Activated CD4-positive, alpha-beta T cell treated with anti-CD3 and anti-CD28 coated beads, Interleukin-2, amount 50 U/mL, for 4 hours (primary cell): ENCODE data around the gene HOXB2.

ENCODE experiments used
- DNase-seq, 2 experiments: peaks; one replicate each; pipeline ENCODE4 v3.0.0-alpha.2; 2020

The HOXB2 gene

DNA sequence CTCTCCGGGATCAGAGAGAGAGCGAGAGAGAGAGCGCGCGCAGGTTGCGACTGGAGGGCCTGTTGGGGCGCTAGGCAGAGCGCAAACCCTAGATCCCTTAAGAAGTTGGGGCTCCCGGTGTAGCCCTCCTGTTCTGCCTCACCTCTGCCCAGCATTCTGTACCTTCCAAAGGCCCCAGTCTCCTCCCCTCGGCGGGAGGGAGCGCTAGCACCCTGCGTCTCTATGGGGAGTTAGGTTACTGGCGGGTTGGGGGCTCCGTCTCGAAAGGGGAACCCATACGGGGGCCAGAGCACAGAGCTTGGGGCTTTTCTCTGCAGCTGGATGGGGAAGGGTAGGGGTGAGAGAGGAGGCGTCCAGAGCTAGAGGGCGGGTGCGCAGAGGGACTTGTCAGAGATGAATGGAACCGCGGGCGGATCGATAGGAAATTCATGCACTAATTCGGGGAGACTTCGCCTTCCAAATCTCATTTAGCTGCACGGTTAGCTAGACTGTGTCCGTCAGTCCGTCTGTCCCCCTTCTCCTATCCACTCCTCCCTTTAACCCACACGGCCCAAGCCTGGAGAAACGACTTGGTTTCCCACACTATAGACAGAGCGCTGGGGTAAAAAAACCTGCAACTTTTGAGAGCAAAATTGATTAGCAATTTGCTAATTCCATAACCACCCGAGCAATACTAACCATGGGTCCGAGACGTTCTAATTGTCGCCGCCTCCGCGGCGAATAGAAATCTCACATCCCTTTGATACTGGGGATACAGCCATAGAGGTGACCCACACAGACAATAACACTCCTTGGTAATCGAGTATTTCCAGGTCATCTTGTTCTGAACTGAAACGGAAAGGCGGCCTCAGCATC, 33.9 kb upstream of the HOXB2 start:
- DNase-seq = no peak

- peak; percentile 47 to 57 for DNase-seq
These were observed 33.2 kb upstream of the HOXB2 start, which contains the start of gene HOXB4 for GRCh38 chr17:48577946-48578615. HOXB4 (minus strand) TSS chr17:48578350; CDS start chr17:48578319, 31 bp downstream.

- DNase-seq = no peak
These were observed 32.5 kb upstream of the HOXB2 start for GRCh38 chr17:48577330-48577945.

DNA sequence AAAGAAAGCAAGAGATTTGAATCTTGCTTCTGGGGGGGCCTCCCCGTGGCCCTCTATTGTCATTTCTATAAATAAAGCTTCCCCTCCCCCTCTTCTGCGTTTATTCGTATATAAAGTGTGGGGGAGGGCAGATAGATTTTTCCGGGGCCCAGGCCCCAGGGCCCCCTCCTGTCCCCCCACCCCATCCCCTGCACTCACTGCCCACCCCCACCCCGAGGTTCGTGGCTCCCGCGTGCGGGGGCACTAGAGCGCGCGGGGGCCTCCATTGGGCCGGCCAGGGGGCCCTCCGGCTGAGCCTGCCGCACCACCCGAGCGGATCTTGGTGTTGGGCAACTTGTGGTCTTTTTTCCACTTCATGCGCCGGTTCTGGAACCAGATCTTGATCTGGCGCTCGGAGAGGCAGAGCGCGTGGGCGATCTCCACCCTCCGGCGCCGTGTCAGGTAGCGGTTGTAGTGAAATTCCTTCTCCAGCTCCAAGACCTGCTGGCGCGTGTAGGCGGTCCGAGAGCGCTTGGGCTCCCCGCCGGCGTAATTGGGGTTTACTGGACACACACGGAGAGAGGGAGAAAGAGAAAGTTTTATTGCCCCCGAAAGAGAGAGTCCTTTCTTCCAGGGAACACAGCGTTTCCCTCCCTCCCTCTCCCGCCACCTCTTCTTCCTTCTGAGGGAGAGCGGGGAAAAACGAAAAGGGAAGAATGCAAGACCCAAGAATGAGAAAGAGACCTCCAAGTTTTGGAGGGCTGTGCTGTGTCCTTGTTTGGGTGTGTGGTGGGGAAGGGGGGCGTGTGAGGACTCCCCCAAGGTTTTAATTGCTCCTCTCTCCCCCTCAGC, 31.8 kb upstream of the HOXB2 start:
- no peak for DNase-seq

- DNase-seq = no peak
These were observed 31.0 kb upstream of the HOXB2 start for GRCh38 chr17:48575673-48576478.

- no peak for DNase-seq
These were observed 30.2 kb upstream of the HOXB2 start for GRCh38 chr17:48575066-48575582.

- no peak for DNase-seq
These were observed 29.7 kb upstream of the HOXB2 start for GRCh38 chr17:48574505-48575065.

- DNase-seq = no peak
These were observed 27.0 kb upstream of the HOXB2 start for GRCh38 chr17:48571826-48572417.

- no peak for DNase-seq
These were observed 26.3 kb upstream of the HOXB2 start for GRCh38 chr17:48571024-48571818.

DNA sequence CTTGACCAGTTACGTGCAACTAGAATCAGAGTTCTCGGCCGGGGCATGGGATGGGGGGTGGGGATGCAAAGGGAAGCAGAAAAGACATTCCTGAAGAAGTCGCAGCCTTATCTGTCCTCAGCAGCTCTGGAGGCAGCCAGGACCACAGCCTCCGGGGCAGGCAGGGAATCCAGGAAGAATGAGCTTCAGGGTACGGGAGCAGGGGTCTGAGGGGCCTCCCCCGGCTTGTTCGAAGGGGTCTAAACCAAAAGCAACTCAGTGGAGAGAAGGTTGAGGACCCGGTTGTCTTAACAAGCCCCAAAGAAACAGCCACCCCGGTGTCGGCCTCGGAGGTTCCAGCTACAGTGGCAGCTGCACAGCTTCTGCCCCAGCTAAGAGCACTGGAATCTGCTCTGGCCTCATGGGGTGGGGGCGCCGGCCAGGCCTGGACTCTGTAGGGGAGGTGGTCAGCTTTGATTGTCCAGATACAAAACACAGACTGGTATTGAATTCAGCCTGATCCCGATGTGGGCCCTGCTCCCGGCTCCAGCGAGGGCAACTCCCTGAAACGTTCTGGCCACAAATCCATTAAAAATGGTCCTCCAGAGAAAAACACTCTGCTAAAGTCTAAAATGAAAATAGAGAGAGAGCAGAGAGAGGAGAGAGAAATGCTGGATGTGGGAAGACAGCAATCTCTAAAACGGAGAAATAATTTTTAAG, 25.6 kb upstream of the HOXB2 start:
- no peak for DNase-seq

GRCh38 chr17:48569674-48570324, 24.9 kb upstream of the HOXB2 start:
- no peak for DNase-seq

- no peak for DNase-seq
These were observed 24.3 kb upstream of the HOXB2 start for GRCh38 chr17:48569240-48569582.

GRCh38 chr17:48568499-48569239, 23.8 kb upstream of the HOXB2 start:
- no peak for DNase-seq

GRCh38 chr17:48567646-48568354, 22.9 kb upstream of the HOXB2 start:
- no peak for DNase-seq

GRCh38 chr17:48567209-48567608, 22.3 kb upstream of the HOXB2 start:
- DNase-seq = no peak

- no peak for DNase-seq
These were observed 21.8 kb upstream of the HOXB2 start for GRCh38 chr17:48566717-48567116.

DNA sequence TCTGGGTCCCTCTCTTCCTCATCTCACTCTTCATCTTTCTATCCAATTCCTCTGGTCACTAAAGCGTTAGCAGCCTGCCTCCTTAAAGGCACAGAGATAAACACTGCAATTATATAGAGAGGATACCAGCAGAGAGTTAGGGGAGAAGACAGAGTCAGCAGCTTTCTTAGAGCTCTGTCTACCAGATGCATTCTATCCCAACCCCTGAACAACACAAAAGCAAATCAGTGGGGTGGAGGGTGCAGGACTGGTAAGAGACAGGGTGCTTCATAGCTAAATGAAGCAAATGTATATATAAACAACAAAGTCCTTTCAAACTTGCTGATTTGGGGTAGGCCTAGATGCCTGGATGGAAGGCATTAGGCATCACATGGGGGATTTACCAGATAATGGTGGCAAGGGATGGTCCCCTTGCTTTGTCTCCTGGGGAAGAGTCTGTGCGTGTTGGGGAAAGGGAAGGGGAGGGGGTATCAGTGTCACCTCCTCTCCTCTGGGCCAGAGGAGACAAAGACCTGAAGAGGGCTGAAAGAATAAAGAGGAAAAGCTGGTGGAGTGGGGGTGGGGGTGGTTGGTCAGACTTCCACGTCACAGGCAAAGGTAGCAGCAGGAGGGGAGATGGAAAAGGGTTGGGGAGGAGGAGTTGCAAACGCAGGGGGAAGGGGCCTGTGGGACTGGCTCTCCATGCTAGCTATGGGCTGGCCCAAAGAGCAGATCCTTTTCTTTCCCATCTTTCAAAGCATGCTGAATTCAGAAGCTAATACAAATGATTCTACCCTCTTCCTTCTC, 21.2 kb upstream of the HOXB2 start:
- DNase-seq = no peak
